Astrocyte (in vitro differentiated cells and primary cell): ENCODE results near the gene KRT82. TPM values are rescaled to one million over a fixed set of nuclear protein-coding genes. Genes with fewer than 3 reads are reported as not detected.
"Not testable (repeated sequence)": the region's sequence is repeated elsewhere in the genome, so short reads cannot be mapped to it uniquely, and the experiment has no call there.

Source experiments
- DNase-seq: peaks from one replicate; pipeline ENCODE4 v3.0.0-alpha.2; 2010; ENCODE audit warnings: low read depth
- FAIRE-seq: peaks from 2 replicates; lab custom pipeline; 2011; peaks lifted over from hg19 to GRCh38; lab: Jason Lieb, UNC
- H2AFZ ChIP-seq: 2 replicates; pipeline ENCODE4 v1.6.0; 2012; ENCODE audit warnings: low read depth, low read length, inconsistent platforms
- H3K27ac ChIP-seq: 2 replicates; pipeline ENCODE4 v1.5.1; 2011; ENCODE audit warnings: low read depth, low read length, inconsistent platforms
- H3K27me3 ChIP-seq: 2 replicates; pipeline ENCODE4 v1.6.0; 2011; ENCODE audit warnings: low read length, inconsistent platforms; ENCODE audit not compliant: insufficient read depth
- H3K36me3 ChIP-seq: 2 replicates; pipeline ENCODE4 v1.5.1; 2011; ENCODE audit warnings: low read length, inconsistent platforms; ENCODE audit not compliant: insufficient read depth
- H3K4me1 ChIP-seq: 2 replicates; pipeline ENCODE4 v1.5.1; 2011; ENCODE audit warnings: low read length, inconsistent platforms; ENCODE audit not compliant: insufficient read depth
- H3K4me2 ChIP-seq: 2 replicates; pipeline ENCODE4 v1.6.0; 2012; ENCODE audit warnings: low read length, inconsistent platforms
- H3K4me3 ChIP-seq: 2 replicates; pipeline ENCODE4 v1.5.1; 2011; ENCODE audit warnings: low read depth, mild to moderate bottlenecking, low read length, inconsistent platforms; ENCODE audit not compliant: insufficient read depth
- H3K79me2 ChIP-seq: 2 replicates; pipeline ENCODE4 v1.6.0; 2012; ENCODE audit warnings: mild to moderate bottlenecking, low read length, inconsistent platforms; ENCODE audit not compliant: insufficient read depth
- H3K9ac ChIP-seq: 2 replicates; pipeline ENCODE4 v1.6.0; 2012; ENCODE audit warnings: mild to moderate bottlenecking, low read length, inconsistent platforms
- H3K9me3 ChIP-seq: 2 replicates; pipeline ENCODE4 v1.5.1; 2012; ENCODE audit warnings: low read depth, mild to moderate bottlenecking, low read length, inconsistent platforms; ENCODE audit not compliant: insufficient read depth
- H4K20me1 ChIP-seq: 2 replicates; pipeline ENCODE4 v1.6.0; 2012; ENCODE audit warnings: low read length, inconsistent platforms; ENCODE audit not compliant: insufficient read depth
- H3K27ac Mint-ChIP-seq: one replicate; pipeline ENCODE4 v1.8.0; 2021; ENCODE audit warnings: mild to moderate bottlenecking, mixed read lengths; ENCODE audit not compliant: unreplicated experiment
- H3K27me3 Mint-ChIP-seq: one replicate; pipeline ENCODE4 v1.8.0; 2021; ENCODE audit warnings: low read depth, mixed read lengths; ENCODE audit not compliant: unreplicated experiment
- H3K36me3 Mint-ChIP-seq: one replicate; pipeline ENCODE4 v1.8.0; 2021; ENCODE audit warnings: low read depth, mixed read lengths; ENCODE audit not compliant: unreplicated experiment
- H3K4me1 Mint-ChIP-seq: one replicate; pipeline ENCODE4 v1.8.0; 2021; ENCODE audit warnings: low read depth, mixed read lengths; ENCODE audit not compliant: unreplicated experiment
- H3K4me3 Mint-ChIP-seq: one replicate; pipeline ENCODE4 v1.8.0; 2021; ENCODE audit warnings: mild to moderate bottlenecking, moderate library complexity, mixed read lengths; ENCODE audit not compliant: unreplicated experiment
- H3K9me3 Mint-ChIP-seq: one replicate; pipeline ENCODE4 v1.8.0; 2021; ENCODE audit warnings: mild to moderate bottlenecking, mixed read lengths; ENCODE audit not compliant: unreplicated experiment
- EZH2 ChIP-seq: IDR thresholded peaks from 2 replicates; pipeline ENCODE4 v1.6.1; 2012; ENCODE audit warnings: mild to moderate bottlenecking, low read length, inconsistent platforms; ENCODE audit not compliant: insufficient read depth
- total RNA-seq: library from RNA; stranded (reverse); gene quantifications from 2 replicates; pipeline ENCODE4 v1.2.1, GENCODE V29; 2021
- TF ChIP-seq, protein P1 (sequence below): IDR thresholded peaks from 2 replicates; pipeline ENCODE4 v1.5.1; 2011; ENCODE audit warnings: low read depth, mild to moderate bottlenecking, inconsistent platforms, low read length, moderate library complexity; ENCODE audit not compliant: insufficient read depth

The KRT82 gene
- total RNA-seq, 1 donor from 2014 or later = not detected

DNA sequence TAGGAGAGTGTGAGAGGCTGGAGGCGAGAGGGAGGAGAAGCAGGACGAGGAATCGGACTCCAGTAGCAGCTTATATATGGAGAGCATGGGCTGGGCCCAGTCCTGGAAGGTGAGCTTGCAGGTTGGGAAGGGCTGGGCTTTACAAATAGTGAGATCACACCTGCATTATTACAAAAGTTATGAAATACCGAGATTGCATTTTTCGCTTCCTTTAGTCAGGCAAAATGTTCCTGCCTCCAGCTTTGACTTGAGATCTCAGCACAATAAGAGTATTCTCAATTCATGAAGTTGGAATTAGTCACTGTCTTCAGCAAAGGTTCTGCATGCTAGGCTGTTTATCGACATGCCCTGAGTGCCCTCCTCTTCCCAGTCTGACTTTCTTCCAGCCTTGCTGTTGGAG lies 46.0 kb upstream of the KRT82 start, which contains the start of gene KRT6B:
TSS of gene KRT6B (minus strand) at position 46 of the 400 bp plus-strand sequence. CDS start 68 bp downstream, outside the sequence.
- no peak within 1 kb of the TSS for H3K4me3 ChIP-seq
- H3K36me3 ChIP-seq = no peaks in the 10 kb centered on the region
- TF ChIP-seq, protein P1, sequence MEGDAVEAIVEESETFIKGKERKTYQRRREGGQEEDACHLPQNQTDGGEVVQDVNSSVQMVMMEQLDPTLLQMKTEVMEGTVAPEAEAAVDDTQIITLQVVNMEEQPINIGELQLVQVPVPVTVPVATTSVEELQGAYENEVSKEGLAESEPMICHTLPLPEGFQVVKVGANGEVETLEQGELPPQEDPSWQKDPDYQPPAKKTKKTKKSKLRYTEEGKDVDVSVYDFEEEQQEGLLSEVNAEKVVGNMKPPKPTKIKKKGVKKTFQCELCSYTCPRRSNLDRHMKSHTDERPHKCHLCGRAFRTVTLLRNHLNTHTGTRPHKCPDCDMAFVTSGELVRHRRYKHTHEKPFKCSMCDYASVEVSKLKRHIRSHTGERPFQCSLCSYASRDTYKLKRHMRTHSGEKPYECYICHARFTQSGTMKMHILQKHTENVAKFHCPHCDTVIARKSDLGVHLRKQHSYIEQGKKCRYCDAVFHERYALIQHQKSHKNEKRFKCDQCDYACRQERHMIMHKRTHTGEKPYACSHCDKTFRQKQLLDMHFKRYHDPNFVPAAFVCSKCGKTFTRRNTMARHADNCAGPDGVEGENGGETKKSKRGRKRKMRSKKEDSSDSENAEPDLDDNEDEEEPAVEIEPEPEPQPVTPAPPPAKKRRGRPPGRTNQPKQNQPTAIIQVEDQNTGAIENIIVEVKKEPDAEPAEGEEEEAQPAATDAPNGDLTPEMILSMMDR = no peak
- no peak for TF ChIP-seq EZH2
- H3K27ac ChIP-seq = no peak within 1 kb of the TSS
- no peaks in the 10 kb centered on the region for H3K4me1 ChIP-seq
- H3K4me2 ChIP-seq = no peak within 1 kb of the TSS
- H3K36me3 Mint-ChIP-seq = no peaks in the 10 kb centered on the region
- H3K9me3 ChIP-seq = no peaks in the 10 kb centered on the region
- no peaks in the 10 kb centered on the region for H3K9me3 Mint-ChIP-seq
- DNase-seq = no peak
- no peak within 1 kb of the TSS for H2AFZ ChIP-seq
- H3K27me3 ChIP-seq = peaks cover 3% of the 10 kb centered on the region
- no peak within 1 kb of the TSS for H3K27ac Mint-ChIP-seq
- no peak within 1 kb of the TSS for H3K9ac ChIP-seq
- H3K27me3 Mint-ChIP-seq = peaks cover 22% of the 10 kb centered on the region
- H4K20me1 ChIP-seq = no peaks in the 10 kb centered on the region
- no peak for FAIRE-seq
- no peak within 1 kb of the TSS for H3K4me3 Mint-ChIP-seq
- H3K4me1 Mint-ChIP-seq = peaks cover 9% of the 10 kb centered on the region
- no peaks in the 10 kb centered on the region for H3K79me2 ChIP-seq

DNA sequence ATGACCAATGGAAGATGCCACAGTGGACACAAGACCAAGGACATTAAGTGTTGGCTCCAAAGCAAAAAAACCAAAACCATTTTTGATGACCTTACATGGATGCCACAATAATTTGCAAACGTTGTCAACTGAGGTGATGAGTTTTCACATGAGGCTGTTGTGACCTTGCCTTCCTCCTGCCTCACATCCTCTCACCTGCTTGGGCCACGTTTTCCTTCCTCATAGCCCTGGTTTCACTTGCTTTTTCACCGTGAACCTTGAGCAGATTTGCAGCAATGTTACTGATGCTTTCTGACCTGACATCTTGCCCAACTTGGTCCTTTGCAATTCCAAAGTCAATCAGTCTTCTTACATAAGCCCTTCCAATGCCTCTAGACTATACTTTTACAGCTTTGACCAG lies 42.1 kb upstream of the KRT82 start:
- no peaks in the 10 kb centered on the region for H4K20me1 ChIP-seq
- H3K36me3 ChIP-seq = no peaks in the 10 kb centered on the region
- peaks cover 6% of the 10 kb centered on the region for H3K4me1 ChIP-seq
- H3K27me3 Mint-ChIP-seq = peaks cover 24% of the 10 kb centered on the region
- H3K9me3 Mint-ChIP-seq = no peaks in the 10 kb centered on the region
- H3K4me3 Mint-ChIP-seq = no peak overlapping the region
- H3K36me3 Mint-ChIP-seq = no peaks in the 10 kb centered on the region
- FAIRE-seq (no peak), DNase-seq (no peak)
- H3K79me2 ChIP-seq = no peaks in the 10 kb centered on the region
- H2AFZ ChIP-seq = no peak overlapping the region
- no peaks in the 10 kb centered on the region for H3K9me3 ChIP-seq
- no peak overlapping the region for H3K27ac ChIP-seq
- peaks cover 3% of the 10 kb centered on the region for H3K27me3 ChIP-seq
- no peak overlapping the region for H3K4me3 ChIP-seq
- H3K4me2 ChIP-seq = no peak overlapping the region
- peaks cover 10% of the 10 kb centered on the region for H3K4me1 Mint-ChIP-seq
- no peak overlapping the region for H3K27ac Mint-ChIP-seq
- H3K9ac ChIP-seq = no peak overlapping the region
- TF ChIP-seq, protein P1 = no peak
- TF ChIP-seq EZH2 = no peak

DNA sequence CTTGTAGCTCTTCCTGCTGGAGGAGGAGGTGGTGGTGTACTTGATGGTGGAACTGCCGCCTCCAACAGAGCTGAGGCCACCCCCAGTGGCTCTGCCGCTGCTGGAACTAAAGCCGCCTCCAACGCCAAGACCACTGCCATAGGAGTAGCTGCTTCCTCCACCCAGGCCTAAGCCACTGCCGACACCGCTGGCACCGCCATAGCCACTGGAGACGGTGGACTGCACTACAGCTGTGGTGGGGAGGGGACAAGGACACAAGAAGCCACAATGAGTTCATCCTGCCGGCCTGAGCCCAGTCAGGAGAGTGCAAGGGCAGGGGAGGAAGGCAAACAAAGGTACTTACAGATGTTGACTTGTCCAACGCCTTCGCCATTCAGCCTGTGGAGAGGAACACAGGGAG lies 41.1 kb upstream of the KRT82 start:
- H3K27ac Mint-ChIP-seq = not testable (repeated sequence)

More for the DNA sequence above, 41.1 kb upstream of the KRT82 start:
- H3K4me3 Mint-ChIP-seq, DNase-seq, H4K20me1 ChIP-seq, H2AFZ ChIP-seq, FAIRE-seq, H3K27ac ChIP-seq, H3K36me3 Mint-ChIP-seq, H3K27me3 ChIP-seq, H3K4me2 ChIP-seq, H3K9me3 Mint-ChIP-seq, H3K79me2 ChIP-seq, H3K4me3 ChIP-seq, H3K36me3 ChIP-seq, H3K9me3 ChIP-seq, H3K9ac ChIP-seq: not testable (repeated sequence)
- peaks cover 16% of the 10 kb centered on the region for H3K4me1 ChIP-seq
- peaks cover 24% of the 10 kb centered on the region for H3K27me3 Mint-ChIP-seq
- H3K4me1 Mint-ChIP-seq = peaks cover 19% of the 10 kb centered on the region
